GM12875 (cell line): ENCODE results near the gene SLC27A1.
"Not testable (repeated sequence)": the region's sequence is repeated elsewhere in the genome, so short reads cannot be mapped to it uniquely, and the experiment has no call there.

Source experiments
- H3K4me3 ChIP-seq: one replicate; pipeline ENCODE4 v1.5.1; 2011; ENCODE audit warnings: low read depth, low read length, control low read depth
- TF ChIP-seq, protein P1 (sequence below): IDR thresholded peaks from 2 replicates; pipeline ENCODE4 v1.5.1; 2011; ENCODE audit warnings: low read depth, mild to moderate bottlenecking, control low read depth, inconsistent platforms, low read length, moderate library complexity, borderline replicate concordance; ENCODE audit not compliant: insufficient read depth

Gene SLC27A1

DNA sequence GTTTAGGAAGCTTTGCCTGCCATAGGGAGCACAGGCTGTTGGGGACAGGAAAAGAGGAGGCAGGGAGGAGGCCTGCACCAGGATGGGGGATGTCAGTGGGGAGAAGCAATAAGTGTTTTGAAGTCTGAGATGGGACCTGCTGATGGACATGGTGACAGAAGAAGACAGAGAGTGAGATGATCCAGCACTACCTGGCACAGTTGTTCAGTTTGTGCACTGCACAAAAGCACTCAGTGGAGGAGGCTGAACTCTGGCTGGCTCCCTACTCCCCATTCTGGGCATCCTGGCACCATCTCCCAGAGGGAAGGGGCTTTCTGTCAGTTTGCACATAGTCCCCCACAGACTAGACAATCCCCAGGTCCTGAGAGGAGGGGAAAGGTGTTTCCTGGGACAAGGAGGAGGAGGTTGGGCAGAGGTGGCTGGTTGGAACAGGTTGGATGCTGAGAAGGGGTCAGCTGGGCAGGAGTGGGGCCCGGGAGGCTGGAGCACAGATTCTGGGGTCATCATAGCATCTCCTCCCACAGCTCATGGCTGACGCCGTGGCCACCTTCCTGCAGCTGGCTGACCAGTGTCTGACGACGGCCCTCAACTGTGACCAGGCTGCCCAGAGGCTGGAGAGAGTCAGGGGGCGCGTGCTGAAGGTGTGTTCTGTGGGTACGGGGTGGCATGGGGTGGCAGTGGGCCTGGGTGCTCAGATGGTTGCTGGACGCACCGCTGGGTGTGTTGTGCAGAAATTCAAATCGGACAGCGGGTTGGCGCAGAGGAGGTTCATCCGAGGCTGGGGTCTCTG lies 72.7 kb downstream of the SLC27A1 start:
- no peak overlapping the region for H3K4me3 ChIP-seq
- TF ChIP-seq, protein P1, sequence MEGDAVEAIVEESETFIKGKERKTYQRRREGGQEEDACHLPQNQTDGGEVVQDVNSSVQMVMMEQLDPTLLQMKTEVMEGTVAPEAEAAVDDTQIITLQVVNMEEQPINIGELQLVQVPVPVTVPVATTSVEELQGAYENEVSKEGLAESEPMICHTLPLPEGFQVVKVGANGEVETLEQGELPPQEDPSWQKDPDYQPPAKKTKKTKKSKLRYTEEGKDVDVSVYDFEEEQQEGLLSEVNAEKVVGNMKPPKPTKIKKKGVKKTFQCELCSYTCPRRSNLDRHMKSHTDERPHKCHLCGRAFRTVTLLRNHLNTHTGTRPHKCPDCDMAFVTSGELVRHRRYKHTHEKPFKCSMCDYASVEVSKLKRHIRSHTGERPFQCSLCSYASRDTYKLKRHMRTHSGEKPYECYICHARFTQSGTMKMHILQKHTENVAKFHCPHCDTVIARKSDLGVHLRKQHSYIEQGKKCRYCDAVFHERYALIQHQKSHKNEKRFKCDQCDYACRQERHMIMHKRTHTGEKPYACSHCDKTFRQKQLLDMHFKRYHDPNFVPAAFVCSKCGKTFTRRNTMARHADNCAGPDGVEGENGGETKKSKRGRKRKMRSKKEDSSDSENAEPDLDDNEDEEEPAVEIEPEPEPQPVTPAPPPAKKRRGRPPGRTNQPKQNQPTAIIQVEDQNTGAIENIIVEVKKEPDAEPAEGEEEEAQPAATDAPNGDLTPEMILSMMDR, result no peak

DNA sequence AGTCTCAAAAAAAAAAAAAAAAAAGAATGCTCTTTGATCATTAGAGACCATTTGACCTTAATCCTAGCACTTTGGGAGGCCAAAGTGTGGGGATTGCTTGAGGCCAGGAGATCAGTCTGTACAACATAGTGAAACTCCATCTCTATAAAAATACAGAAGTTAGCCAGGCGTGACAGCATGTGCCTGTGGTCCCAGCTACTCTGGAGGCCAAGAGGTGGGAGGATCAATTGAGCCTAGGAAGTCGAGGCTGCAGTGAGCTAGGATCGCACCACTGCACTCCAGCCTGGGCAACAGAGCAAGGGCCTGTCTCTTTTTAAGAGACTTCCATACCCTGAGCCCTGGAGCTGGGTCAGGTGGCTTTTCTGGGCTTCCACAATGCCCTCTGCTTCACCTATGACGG lies 73.7 kb downstream of the SLC27A1 start:
- TF ChIP-seq, protein P1, result no peak

DNA sequence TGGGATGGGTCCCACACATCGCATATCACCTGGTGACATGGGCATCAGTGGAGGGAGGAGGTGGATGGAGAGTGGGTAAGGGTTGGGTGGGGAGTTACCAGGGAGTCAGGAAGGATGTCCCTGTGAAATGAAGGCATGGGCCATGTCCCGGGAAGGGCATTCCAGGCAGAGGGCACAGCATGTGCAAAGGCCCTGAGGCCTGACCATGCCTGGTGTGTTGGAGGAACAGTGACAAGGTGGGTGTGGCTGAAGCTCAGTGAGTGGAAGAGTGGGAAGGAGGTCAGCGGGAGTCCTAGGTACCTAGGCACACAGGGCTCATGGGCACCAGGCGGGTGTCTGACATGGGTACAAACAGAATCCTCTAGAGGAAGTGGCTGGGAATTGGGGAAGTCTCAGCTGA lies 74.1 kb downstream of the SLC27A1 start:
- H3K4me3 ChIP-seq, result no peak overlapping the region
- TF ChIP-seq, protein P1, result no peak

More for the DNA sequence above, 73.7 kb downstream of the SLC27A1 start:
- no peak overlapping the region for H3K4me3 ChIP-seq

- TF ChIP-seq, protein P1, result no peak
Observed at GRCh38 chr19:17548145-17548544, 77.8 kb downstream of the SLC27A1 start.

GRCh38 chr19:17549085-17549740 lies 78.9 kb downstream of the SLC27A1 start:
- TF ChIP-seq, protein P1, result no peak
- H3K4me3 ChIP-seq, result no peak overlapping the region

More at GRCh38 chr19:17548145-17548544, 77.8 kb downstream of the SLC27A1 start:
- H3K4me3 ChIP-seq, result no peak overlapping the region

DNA sequence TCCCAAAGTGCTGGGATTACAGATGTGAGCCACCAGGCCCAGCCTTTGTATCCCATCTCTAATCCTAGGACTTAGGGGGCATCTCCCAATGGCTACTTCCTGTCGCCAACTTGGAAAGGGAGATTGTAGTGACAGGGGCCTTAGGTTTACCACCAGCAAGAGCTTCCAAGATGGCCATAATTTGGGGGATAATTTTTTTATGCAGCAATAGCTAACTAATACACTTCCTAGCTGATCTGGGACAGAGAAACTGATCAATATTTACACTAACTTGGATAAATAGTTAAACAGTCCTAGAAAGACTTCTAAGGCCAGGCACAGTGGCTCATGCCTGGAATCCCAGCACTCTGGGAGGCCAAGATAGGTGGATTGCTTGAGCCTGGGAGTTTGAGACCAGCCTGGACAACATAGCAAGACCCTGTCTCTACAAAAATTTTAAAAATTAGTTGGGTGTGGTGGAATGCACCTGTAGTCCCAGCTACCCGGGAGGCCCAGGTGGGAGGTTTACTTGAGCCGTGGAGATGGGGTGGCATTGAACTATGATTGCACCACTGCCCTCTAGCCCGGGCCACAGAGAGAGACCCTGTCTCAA lies 79.8 kb downstream of the SLC27A1 start:
- TF ChIP-seq, protein P1, result no peak
- H3K4me3 ChIP-seq, result no peak overlapping the region

- H3K4me3 ChIP-seq, result not testable (repeated sequence)
Observed at GRCh38 chr19:17552735-17553134, 82.4 kb downstream of the SLC27A1 start.
